Activated T-helper 17 cell treated with anti-CD3 and anti-CD28 coated beads, Interleukin-2, amount 50 U/mL, for 72 hours (primary cell): ENCODE results near the gene SYN1. TPM values are rescaled to one million over a fixed set of nuclear protein-coding genes. Genes with fewer than 3 reads are reported as not detected.

Experiments
- ATAC-seq: fragments of 150-1000 bp; cut with Tn5 transposase; replicated peaks from 2 replicates; pipeline ENCODE4 v1.10.0; 2021; ENCODE audit warnings: mild to moderate bottlenecking, moderate library complexity
- H3K27ac Mint-ChIP-seq: one replicate; pipeline ENCODE4 v1.8.0; 2022; ENCODE audit warnings: mixed read lengths
- H3K27me3 Mint-ChIP-seq: one replicate; pipeline ENCODE4 v1.8.0; 2022; ENCODE audit warnings: mixed read lengths
- H3K36me3 Mint-ChIP-seq: one replicate; pipeline ENCODE4 v1.8.0; 2022; ENCODE audit warnings: low read depth, mild to moderate bottlenecking, mixed read lengths
- H3K4me1 Mint-ChIP-seq: one replicate; pipeline ENCODE4 v1.8.0; 2022; ENCODE audit warnings: mixed read lengths
- H3K4me3 Mint-ChIP-seq: one replicate; pipeline ENCODE4 v1.8.0; 2022; ENCODE audit warnings: mild to moderate bottlenecking, mixed read lengths
- H3K9me3 Mint-ChIP-seq: one replicate; pipeline ENCODE4 v1.8.0; 2022; ENCODE audit warnings: mixed read lengths
- total RNA-seq, 2 donors: library from RNA; stranded (reverse); gene quantifications; one replicate each; pipeline ENCODE4 v1.2.3, GENCODE V29; 2022

The SYN1 gene
- total RNA-seq, 2 donors from 2014 or later, result 1.0 to 4.3 TPM

GRCh38 chrX:47563801-47564315, 55.8 kb downstream of the SYN1 start:
- Mint-ChIP-seq H3K27ac (peak overlapping the region; percentile 93), H3K4me1 (peaks cover 15% of the 10 kb centered on the region), H3K27me3 (no peaks in the 10 kb centered on the region), H3K9me3 (no peaks in the 10 kb centered on the region), H3K36me3 (peaks cover 76% of the 10 kb centered on the region), H3K4me3 (peak overlapping the region; percentile 96)
- peak; percentile 34 for ATAC-seq

- H3K4me1 Mint-ChIP-seq, result peaks cover 15% of the 10 kb centered on the region
- no peaks in the 10 kb centered on the region for H3K27me3 Mint-ChIP-seq
- H3K4me3 Mint-ChIP-seq, result peak overlapping the region; percentile 96
- no peak overlapping the region for H3K27ac Mint-ChIP-seq
- ATAC-seq, result no peak
- peaks cover 64% of the 10 kb centered on the region for H3K36me3 Mint-ChIP-seq
- H3K9me3 Mint-ChIP-seq, result no peaks in the 10 kb centered on the region
These were observed 56.9 kb downstream of the SYN1 start for GRCh38 chrX:47562615-47563243.

GRCh38 chrX:47561659-47562151, 58.0 kb downstream of the SYN1 start:
- H3K36me3 Mint-ChIP-seq, result peaks cover 54% of the 10 kb centered on the region
- no peak for ATAC-seq
- H3K4me1 Mint-ChIP-seq, result peaks cover 15% of the 10 kb centered on the region
- no peaks in the 10 kb centered on the region for H3K27me3 Mint-ChIP-seq
- peak overlapping the region; percentile 96 for H3K4me3 Mint-ChIP-seq
- H3K9me3 Mint-ChIP-seq, result no peaks in the 10 kb centered on the region
- H3K27ac Mint-ChIP-seq, result peak overlapping the region; percentile 98

GRCh38 chrX:47560934-47561658, 58.6 kb downstream of the SYN1 start, which contains the start of gene ARAF:
TSS of gene ARAF (plus strand) at chrX:47561205. CDS start at chrX:47562968, 1,763 bp downstream.
- peak; percentile 86 for ATAC-seq

GRCh38 chrX:47560179-47560933, 59.3 kb downstream of the SYN1 start:
- Mint-ChIP-seq H3K27ac (peak overlapping the region; percentile 98), H3K4me3 (peak overlapping the region; percentile 96), H3K27me3 (no peaks in the 10 kb centered on the region), H3K4me1 (peaks cover 23% of the 10 kb centered on the region), H3K9me3 (no peaks in the 10 kb centered on the region), H3K36me3 (peaks cover 45% of the 10 kb centered on the region)
- no peak for ATAC-seq

More at GRCh38 chrX:47560934-47561658, 58.6 kb downstream of the SYN1 start, which contains the start of gene ARAF:
- peak within 1 kb of the TSS; percentile 98 for H3K27ac Mint-ChIP-seq
- H3K4me3 Mint-ChIP-seq, result peak within 1 kb of the TSS; percentile 96
- H3K9me3 Mint-ChIP-seq, result no peaks in the 10 kb centered on the region
- H3K4me1 Mint-ChIP-seq, result peaks cover 20% of the 10 kb centered on the region
- H3K36me3 Mint-ChIP-seq, result peaks cover 48% of the 10 kb centered on the region
- H3K27me3 Mint-ChIP-seq, result no peaks in the 10 kb centered on the region

GRCh38 chrX:47558436-47558835, 61.2 kb downstream of the SYN1 start:
- Mint-ChIP-seq H3K4me1 (peaks cover 11% of the 10 kb centered on the region), H3K4me3 (no peak overlapping the region), H3K36me3 (peaks cover 26% of the 10 kb centered on the region), H3K27ac (no peak overlapping the region), H3K27me3 (no peaks in the 10 kb centered on the region), H3K9me3 (no peaks in the 10 kb centered on the region)
- ATAC-seq, result no peak

- Mint-ChIP-seq H3K4me1 (peaks cover 9% of the 10 kb centered on the region), H3K4me3 (peak overlapping the region; percentile 83), H3K9me3 (no peaks in the 10 kb centered on the region), H3K27me3 (no peaks in the 10 kb centered on the region), H3K27ac (peak overlapping the region; percentile 83), H3K36me3 (peaks cover 5% of the 10 kb centered on the region)
- peak; percentile 88 for ATAC-seq
These were observed 63.5 kb downstream of the SYN1 start for GRCh38 chrX:47556045-47556623.

GRCh38 chrX:47543496-47543895, 76.2 kb downstream of the SYN1 start:
- H3K36me3 Mint-ChIP-seq, result no peaks in the 10 kb centered on the region
- no peak overlapping the region for H3K27ac Mint-ChIP-seq
- no peak for ATAC-seq
- no peaks in the 10 kb centered on the region for H3K9me3 Mint-ChIP-seq
- no peak overlapping the region for H3K4me3 Mint-ChIP-seq
- H3K4me1 Mint-ChIP-seq, result peaks cover 3% of the 10 kb centered on the region
- H3K27me3 Mint-ChIP-seq, result no peaks in the 10 kb centered on the region

- H3K36me3 Mint-ChIP-seq, result no peaks in the 10 kb centered on the region
- ATAC-seq, result peak; percentile 86
- no peak overlapping the region for H3K27ac Mint-ChIP-seq
- no peaks in the 10 kb centered on the region for H3K27me3 Mint-ChIP-seq
- peak overlapping the region; percentile 37 for H3K4me3 Mint-ChIP-seq
- H3K9me3 Mint-ChIP-seq, result no peaks in the 10 kb centered on the region
- H3K4me1 Mint-ChIP-seq, result peaks cover 3% of the 10 kb centered on the region
These were observed 78.7 kb downstream of the SYN1 start for GRCh38 chrX:47540754-47541538.

GRCh38 chrX:47539860-47540259, 79.8 kb downstream of the SYN1 start:
- Mint-ChIP-seq H3K36me3 (no peaks in the 10 kb centered on the region), H3K9me3 (no peaks in the 10 kb centered on the region)
- no peak for ATAC-seq

GRCh38 chrX:47530049-47530448, 89.6 kb downstream of the SYN1 start:
- Mint-ChIP-seq H3K36me3 (no peaks in the 10 kb centered on the region), H3K4me1 (no peaks in the 10 kb centered on the region), H3K9me3 (no peaks in the 10 kb centered on the region), H3K27ac (no peak overlapping the region), H3K27me3 (no peaks in the 10 kb centered on the region), H3K4me3 (no peak overlapping the region)
- no peak for ATAC-seq

More at GRCh38 chrX:47539860-47540259, 79.8 kb downstream of the SYN1 start:
- Mint-ChIP-seq H3K4me3 (no peak overlapping the region), H3K4me1 (peaks cover 3% of the 10 kb centered on the region), H3K27me3 (no peaks in the 10 kb centered on the region), H3K27ac (no peak overlapping the region)

- Mint-ChIP-seq H3K4me1 (no peaks in the 10 kb centered on the region), H3K36me3 (no peaks in the 10 kb centered on the region), H3K27ac (no peak overlapping the region), H3K4me3 (no peak overlapping the region), H3K9me3 (no peaks in the 10 kb centered on the region), H3K27me3 (no peaks in the 10 kb centered on the region)
- ATAC-seq, result no peak
These were observed 90.1 kb downstream of the SYN1 start for GRCh38 chrX:47529548-47529947.

- peak overlapping the region; percentile 78 for H3K4me3 Mint-ChIP-seq
- no peaks in the 10 kb centered on the region for H3K4me1 Mint-ChIP-seq
- no peaks in the 10 kb centered on the region for H3K9me3 Mint-ChIP-seq
- H3K27me3 Mint-ChIP-seq, result no peaks in the 10 kb centered on the region
- H3K27ac Mint-ChIP-seq, result no peak overlapping the region
- ATAC-seq, result peak; percentile 37
- H3K36me3 Mint-ChIP-seq, result no peaks in the 10 kb centered on the region
These were observed 95.9 kb downstream of the SYN1 start for GRCh38 chrX:47523713-47524166.
